HepG2 (cell line): ENCODE results near the gene MAJIN. TPM values are rescaled to one million over a fixed set of nuclear protein-coding genes. Genes with fewer than 3 reads are reported as not detected.

ENCODE experiments used
- ARID2 ChIP-seq: sonication (generic); formaldehyde crosslinking; IDR thresholded peaks from 2 replicates; pipeline ENCODE4 v1.8.1; 2022; ENCODE audit warnings: mild to moderate bottlenecking, missing genetic modification reagents, borderline replicate concordance
- ATF3 ChIP-seq: sonication (generic); formaldehyde crosslinking; IDR thresholded peaks from 2 replicates; pipeline ENCODE4 v1.4.0; 2020; ENCODE audit warnings: missing genetic modification reagents
- ATF7 ChIP-seq, 2 experiments: fragments of 450-650 bp in 1 of 2; sonication (generic) in 1 of 2; formaldehyde crosslinking in 1 of 2; IDR thresholded peaks; 2 replicates each; pipeline versions ENCODE4 v1.4.0 to v1.6.1; 2016 to 2020; ENCODE audit warnings: antibody characterized with exemption in 1 of 2, mild to moderate bottlenecking in 1 of 2, missing genetic modification reagents in 1 of 2
- DDIT3 ChIP-seq: sonication (generic); formaldehyde crosslinking; IDR thresholded peaks from 2 replicates; pipeline ENCODE4 v1.4.0; 2020; ENCODE audit warnings: mild to moderate bottlenecking, missing genetic modification reagents
- DRAP1 ChIP-seq: IDR thresholded peaks from 2 replicates; pipeline ENCODE4 v1.6.1; 2016; ENCODE audit warnings: missing genetic modification reagents, missing compliant biosample characterization
- EP300 ChIP-seq, 3 experiments: sonication (generic) in 1 of 3; formaldehyde crosslinking in 1 of 3; IDR thresholded peaks; 2 replicates each; pipeline versions ENCODE4 v1.5.1 to v1.6.1; 2011 to 2020; ENCODE audit warnings: low read depth in 2 of 3, low read length in 2 of 3, borderline replicate concordance in 1 of 3, improper control_type of control experiment in 1 of 3, mild to moderate bottlenecking in 1 of 3, missing genetic modification reagents in 1 of 3, moderate library complexity in 1 of 3
- HNRNPUL1 ChIP-seq: fragments of 200-400 bp; formaldehyde crosslinking; IDR thresholded peaks from 2 replicates; pipeline ENCODE4 v1.6.1; 2017; ENCODE audit warnings: low read depth, mild to moderate bottlenecking, low read length, moderate library complexity
- HOXA9 ChIP-seq: sonication (generic); formaldehyde crosslinking; IDR thresholded peaks from 2 replicates; pipeline ENCODE4 v1.8.1; 2022; ENCODE audit warnings: missing genetic modification reagents, mild to moderate bottlenecking, moderate library complexity, borderline replicate concordance
- JUN ChIP-seq: sonication (generic); formaldehyde crosslinking; IDR thresholded peaks from 2 replicates; pipeline ENCODE4 v1.4.0; 2020; ENCODE audit warnings: mild to moderate bottlenecking, missing genetic modification reagents
- MTF1 ChIP-seq: sonication (generic); formaldehyde crosslinking; IDR thresholded peaks from 2 replicates; pipeline ENCODE4 v1.5.0; 2020; ENCODE audit warnings: missing genetic modification reagents
- NAIF1 ChIP-seq: sonication (generic); formaldehyde crosslinking; IDR thresholded peaks from 2 replicates; pipeline ENCODE4 v1.5.0; 2020; ENCODE audit warnings: mild to moderate bottlenecking, missing genetic modification reagents, borderline replicate concordance
- NR1H2 ChIP-seq: sonication (generic); formaldehyde crosslinking; IDR thresholded peaks from 2 replicates; pipeline ENCODE4 v1.8.1; 2022; ENCODE audit warnings: low read depth, missing genetic modification reagents, borderline replicate concordance
- POGK ChIP-seq: sonication (generic); formaldehyde crosslinking; conservative IDR thresholded peaks from 2 replicates; pipeline ENCODE4 v1.8.0; 2022; ENCODE audit warnings: mild to moderate bottlenecking, moderate library complexity, missing genetic modification reagents
- SOX13 ChIP-seq, 3 experiments: fragments of 450-650 bp in 1 of 3; sonication (generic) in 1 of 3; formaldehyde crosslinking in 1 of 3; IDR thresholded peaks in 2 of 3; conservative IDR thresholded peaks in 1 of 3; 2 replicates each; pipeline versions ENCODE4 v1.5.0 to v1.6.1; 2016 to 2020; ENCODE audit warnings: antibody characterized with exemption in 1 of 3, mild to moderate bottlenecking in 1 of 3, missing compliant biosample characterization in 1 of 3, missing genetic modification reagents in 1 of 3, moderate library complexity in 1 of 3
- TCF12 ChIP-seq, 2 experiments: fragments of 450-650 bp in 1 of 2; sonication (generic) in 1 of 2; formaldehyde crosslinking in 1 of 2; IDR thresholded peaks; 2 replicates each; pipeline versions ENCODE4 v1.6.1 to v1.8.0; 2017 to 2022; ENCODE audit warnings: antibody characterized with exemption in 1 of 2, mild to moderate bottlenecking in 1 of 2, missing genetic modification reagents in 1 of 2, moderate library complexity in 1 of 2
- XRCC5 ChIP-seq: fragments of 200-400 bp; formaldehyde crosslinking; optimal IDR thresholded peaks from 2 replicates; pipeline ENCODE3; 2017; ENCODE audit warnings: mild to moderate bottlenecking, low read length
- ZBTB25 ChIP-seq: IDR thresholded peaks from 2 replicates; pipeline ENCODE4 v1.6.1; 2018; ENCODE audit warnings: missing genetic modification reagents
- ZNF329 ChIP-seq: sonication (generic); formaldehyde crosslinking; IDR thresholded peaks from 2 replicates; pipeline ENCODE4 v1.9.0; 2021; ENCODE audit warnings: low read depth, mild to moderate bottlenecking, missing genetic modification reagents
- ZNF446 ChIP-seq: sonication (generic); formaldehyde crosslinking; IDR thresholded peaks from 2 replicates; pipeline ENCODE4 v1.5.0; 2020; ENCODE audit warnings: mild to moderate bottlenecking, missing genetic modification reagents
- ZNF550 ChIP-seq: sonication (generic); formaldehyde crosslinking; IDR thresholded peaks from 2 replicates; pipeline ENCODE4 v1.4.0; 2020; ENCODE audit warnings: mild to moderate bottlenecking, missing genetic modification reagents, borderline replicate concordance
- ZNF572 ChIP-seq: sonication (generic); formaldehyde crosslinking; IDR thresholded peaks from 2 replicates; pipeline ENCODE4 v1.5.1; 2020; ENCODE audit warnings: mild to moderate bottlenecking, missing genetic modification reagents
- ZNF703 ChIP-seq: sonication (generic); formaldehyde crosslinking; IDR thresholded peaks from 2 replicates; pipeline ENCODE4 v1.5.1; 2020; ENCODE audit warnings: missing genetic modification reagents, mild to moderate bottlenecking, moderate library complexity, borderline replicate concordance
- ZNF766 ChIP-seq: sonication (generic); formaldehyde crosslinking; IDR thresholded peaks from 2 replicates; pipeline ENCODE4 v1.5.0; 2020; ENCODE audit warnings: missing genetic modification reagents, borderline replicate concordance
- polyA plus RNA-seq, 8 experiments: library from polyadenylated mRNA; depleted of rRNA in 3 of 8; stranded (reverse) in 7 of 8; unstranded in 1 of 8; fragments of >200 nt; fragmentation: Illumina TruSeq in 4 of 8; extraction: Trizol in 4 of 8; gene quantifications; 2 replicates each; pipeline versions ENCODE4 v1.2.1 to v1.2.3, GENCODE V29; 2011 to 2016; ENCODE audit warnings: low read depth in 4 of 8, missing spikeins in 1 of 8, mixed read lengths in 1 of 8; ENCODE audit not compliant: insufficient read depth in 1 of 8
- total RNA-seq, 5 experiments: library from RNA; depleted of rRNA; stranded (reverse); fragments of >200 nt; fragmentation: Illumina TruSeq; extraction: Trizol; gene quantifications; 2 replicates each; pipeline ENCODE4 v1.2.3, GENCODE V29; 2016; ENCODE audit warnings: low read depth in 1 of 5

The MAJIN gene
- total and polyA plus RNA-seq, 2 of the 13 experiments (the other 11 are each of a cell fraction or from before 2014, with no cell fraction given) = not detected

GRCh38 chr11:64923944-64924909 lies 47.7 kb downstream of the MAJIN start, which contains the start of gene PPP2R5B (continued):
- peak; percentile 75; the same call in 1 of the 2 replicates for TF ChIP-seq POGK (CRISPR knock-in tag)
- TF ChIP-seq HOXA9 (CRISPR knock-in tag) = no peak
- TF ChIP-seq EP300 (IDR thresholded peaks at IDR 0.05; ENCODE audit: low read depth in 2 of 2, low read length in 2 of 2) = no peak; a peak in 1 of 4 replicates
- no peak for TF ChIP-seq EP300 (CRISPR knock-in tag; IDR thresholded peaks at IDR 0.05; ENCODE audit: borderline replicate concordance)
- TF ChIP-seq DDIT3 (CRISPR knock-in tag) = no peak
- TF ChIP-seq ATF7 (IDR thresholded peaks at IDR 0.05) = peak; percentile 87
- TF ChIP-seq ATF7 (CRISPR knock-in tag; IDR thresholded peaks at IDR 0.05) = peak; percentile 95
- TF ChIP-seq NAIF1 = 0 out of 2 replicates have a peak, but pooled peaks have one; percentile 26
- peak; percentile 31; the same call in 1 of the 2 replicates for TF ChIP-seq ZBTB25 (CRISPR knock-in tag)
- TF ChIP-seq MTF1 (CRISPR knock-in tag) = no peak
- no peak for TF ChIP-seq TCF12 (IDR thresholded peaks at IDR 0.05)
- peak; percentile 60 for TF ChIP-seq TCF12 (CRISPR knock-in tag; IDR thresholded peaks at IDR 0.05)
- no peak for TF ChIP-seq ZNF446
- TF ChIP-seq NR1H2 (CRISPR knock-in tag) = no peak
- no peak for TF ChIP-seq DRAP1 (CRISPR knock-in tag)
- no peak for TF ChIP-seq XRCC5
- TF ChIP-seq ZNF329 (CRISPR knock-in tag) = no peak
- TF ChIP-seq ZNF703 (CRISPR knock-in tag) = no peak
- TF ChIP-seq HNRNPUL1 = no peak
- TF ChIP-seq ARID2 = no peak
- TF ChIP-seq SOX13 (IDR thresholded peaks at IDR 0.05) = no peak
- TF ChIP-seq SOX13 (CRISPR knock-in tag; conservative IDR thresholded peaks at IDR 0.05 in 1 of 2, IDR thresholded peaks at IDR 0.05 in 1 of 2) = peak in 1 of 2 experiments; percentile 23; a peak in 1 of 4 replicates
- TF ChIP-seq ZNF550 (CRISPR knock-in tag) = no peak
- peak; percentile 97 for TF ChIP-seq ATF3 (CRISPR knock-in tag)
- TF ChIP-seq ZNF572 (CRISPR knock-in tag) = no peak
- TF ChIP-seq JUN (CRISPR knock-in tag) = peak; percentile 93
- TF ChIP-seq ZNF766 (CRISPR knock-in tag) = no peak
